HCT116 (cell line): ENCODE results near the gene CD28. TPM values are rescaled to one million over a fixed set of nuclear protein-coding genes. Genes with fewer than 3 reads are reported as not detected.
A peak's percentile ranks its signal among the peaks of the same experiment; 100 is the strongest.

Experiments used
- ATAC-seq: fragments of 200-7000 bp; cut with Tn5 transposase; 2 replicates; pipeline ENCODE4 v1.9.1; 2020; ENCODE audit warnings: mild to moderate bottlenecking, moderate library complexity
- BruUV-seq: library from RNA; stranded (reverse); fragments of 400-500 nt; replicated peaks from 2 replicates; lab custom pipeline; 2021; lab: Mats Ljungman, UMichigan
- CTCF ChIA-PET: fragments of 300-600 bp; sonication (Branson Sonifier 250); formaldehyde crosslinking; loops from one replicate; lab custom pipeline; 2021; ENCODE audit warnings: antibody characterized with exemption; lab: Charles Lee
- POLR2A ChIA-PET: fragments of 300-600, 350-600 bp; sonication (Branson Sonifier 250); formaldehyde crosslinking; loops from one replicate; lab custom pipeline; 2021; ENCODE audit warnings: antibody characterized with exemption; lab: Charles Lee
- RAD21 ChIA-PET, 2 experiments: fragments of 300-600 bp; sonication (Branson Sonifier 250); formaldehyde crosslinking; loops; one replicate each; lab custom pipeline; 2023; ENCODE audit warnings: low total read pairs in 2 of 2; ENCODE audit not compliant: uncharacterized antibody in 2 of 2, unreplicated experiment in 2 of 2, low non-redundant PET in 1 of 2; lab: Charles Lee
- DNase-seq: peaks from one replicate; pipeline ENCODE4 v3.0.0-alpha.2; 2010; ENCODE audit warnings: low read depth, low spot score
- H2AFZ ChIP-seq: fragments of 200-600 bp; shearing (Covaris generic), sonication (generic); 2 replicates; pipeline ENCODE4 v1.6.1; 2017; ENCODE audit warnings: low read depth, mixed run types, mixed read lengths, antibody characterized with exemption, low read length; ENCODE audit not compliant: poor library complexity, severe bottlenecking
- H3K27ac ChIP-seq: 2 replicates; pipeline ENCODE4 v1.5.1; 2012; ENCODE audit warnings: low read depth, low read length
- H3K27me3 ChIP-seq: fragments of 200-600 bp; sonication (generic); 2 replicates; pipeline ENCODE4 v1.6.1; 2016; ENCODE audit warnings: mixed run types, low read length, mixed read lengths; ENCODE audit not compliant: insufficient read depth
- H3K36me3 ChIP-seq, 2 experiments: fragments of 200-500 bp in 1 of 2; fragments of 200-600 bp in 1 of 2; sonication (Bioruptor generic) in 1 of 2; sonication (generic) in 1 of 2; 2 replicates each; pipeline versions ENCODE4 v1.5.1 to v1.6.1; 2014 to 2016; ENCODE audit warnings: low read length in 2 of 2, inconsistent platforms in 1 of 2, mixed read lengths in 1 of 2, mixed run types in 1 of 2; ENCODE audit not compliant: insufficient read depth in 2 of 2, control insufficient read depth in 1 of 2
- H3K4me1 ChIP-seq, 2 experiments: fragments of 200-600 bp in 1 of 2; sonication (generic) in 1 of 2; 2 replicates each; pipeline versions ENCODE4 v1.5.1 to v1.6.1; 2012 to 2017; ENCODE audit warnings: low read length in 2 of 2, inconsistent platforms in 1 of 2, mild to moderate bottlenecking in 1 of 2, mixed read lengths in 1 of 2, mixed run types in 1 of 2, moderate library complexity in 1 of 2; ENCODE audit not compliant: insufficient read depth in 2 of 2, control insufficient read depth in 1 of 2
- H3K4me2 ChIP-seq: fragments of 200-600 bp; sonication (generic); 2 replicates; pipeline ENCODE4 v1.6.1; 2017; ENCODE audit warnings: mixed run types, low read length, mixed read lengths
- H3K4me3 ChIP-seq, 2 experiments: fragments of 200-600 bp in 1 of 2; sonication (generic) in 1 of 2; replicated peaks in 1 of 2; 2 replicates each; pipeline ENCODE4 v1.5.1; 2011 to 2016; ENCODE audit warnings: low read length in 2 of 2, control low read depth in 1 of 2, low read depth in 1 of 2, mild to moderate bottlenecking in 1 of 2, mixed read lengths in 1 of 2, mixed run types in 1 of 2
- H3K79me2 ChIP-seq: fragments of 200-600 bp; sonication (generic); 2 replicates; pipeline ENCODE4 v1.6.1; 2017; ENCODE audit warnings: mild to moderate bottlenecking, mixed run types, low read length, moderate library complexity, mixed read lengths; ENCODE audit not compliant: insufficient read depth
- H3K9ac ChIP-seq: fragments of 200-600 bp; sonication (generic); 2 replicates; pipeline ENCODE4 v1.6.1; 2016; ENCODE audit warnings: low read length, mixed read lengths
- H3K9me2 ChIP-seq: fragments of 200-600 bp; sonication (generic), shearing (Covaris generic); 2 replicates; pipeline ENCODE4 v1.6.1; 2017; ENCODE audit warnings: mixed run types, mild to moderate bottlenecking, moderate library complexity; ENCODE audit not compliant: insufficient read depth
- H3K9me3 ChIP-seq, 2 experiments: fragments of 200-500 bp in 1 of 2; fragments of 200-600 bp in 1 of 2; sonication (Bioruptor generic) in 1 of 2; sonication (generic) in 1 of 2; 2 replicates each; pipeline ENCODE4 v1.6.1; 2014 to 2017; ENCODE audit warnings: low read length in 2 of 2, mixed read lengths in 2 of 2, inconsistent platforms in 1 of 2, low read depth in 1 of 2, mild to moderate bottlenecking in 1 of 2, mixed run types in 1 of 2, moderate library complexity in 1 of 2; ENCODE audit not compliant: control insufficient read depth in 1 of 2, insufficient read depth in 1 of 2
- H4K20me1 ChIP-seq: fragments of 200-600 bp; sonication (generic), shearing (Covaris generic); 2 replicates; pipeline ENCODE4 v1.6.1; 2017; ENCODE audit warnings: mixed run types, mild to moderate bottlenecking, moderate library complexity; ENCODE audit not compliant: insufficient read depth
- CBX3 ChIP-seq: IDR thresholded peaks from 2 replicates; pipeline ENCODE4 v1.6.1; 2012; ENCODE audit warnings: low read depth
- CEBPB ChIP-seq: IDR thresholded peaks from 2 replicates; pipeline ENCODE4 v1.6.1; 2012; ENCODE audit warnings: low read depth
- EGR1 ChIP-seq: IDR thresholded peaks from 2 replicates; pipeline ENCODE4 v1.6.1; 2012; ENCODE audit warnings: low read depth
- EZH2phosphoT487 ChIP-seq: fragments of 200-600 bp; IDR thresholded peaks from 2 replicates; pipeline ENCODE4 v1.6.1; 2018; ENCODE audit warnings: antibody characterized with exemption, borderline replicate concordance
- FOSL1 ChIP-seq: IDR thresholded peaks from 2 replicates; pipeline ENCODE4 v1.6.1; 2012; ENCODE audit warnings: low read depth
- POLR2AphosphoS5 ChIP-seq: IDR thresholded peaks from 2 replicates; pipeline ENCODE4 v1.6.1; 2011; ENCODE audit warnings: mild to moderate bottlenecking, low read depth, low read length, moderate library complexity
- RAD21 ChIP-seq: IDR thresholded peaks from 2 replicates; pipeline ENCODE4 v1.6.1; 2012; ENCODE audit warnings: low read depth, mild to moderate bottlenecking
- REST ChIP-seq: IDR thresholded peaks from 2 replicates; pipeline ENCODE4 v1.6.1; 2012; ENCODE audit warnings: low read depth
- SRF ChIP-seq: IDR thresholded peaks from 2 replicates; pipeline ENCODE4 v1.6.1; 2012; ENCODE audit warnings: low read depth
- TCF7L2 ChIP-seq: IDR thresholded peaks from 2 replicates; pipeline ENCODE4 v1.7.0; 2011; ENCODE audit warnings: borderline replicate concordance, inconsistent platforms; ENCODE audit not compliant: insufficient read depth, insufficient read length; ENCODE audit errors: extremely low read depth
- YY1 ChIP-seq: IDR thresholded peaks from 2 replicates; pipeline ENCODE4 v1.6.1; 2011; ENCODE audit warnings: low read length, low read depth, moderate library complexity, mild to moderate bottlenecking; ENCODE audit not compliant: insufficient replicate concordance; ENCODE audit errors: extremely low read depth
- ZFX ChIP-seq: fragments of 450-650 bp; IDR thresholded peaks from 2 replicates; pipeline ENCODE4 v1.6.1; 2017
- intact Hi-C: fragments of 100-400 bp; cut with micrococcal nuclease; formaldehyde crosslinking; loops from 2 replicates; pipeline ENCODE4 v1.10.0; 2022
- total RNA-seq: library from RNA; stranded (reverse); gene quantifications from one replicate; pipeline ENCODE4 v1.2.1, GENCODE V29; 2021; ENCODE audit not compliant: unreplicated experiment
- TF ChIP-seq, protein P1 (sequence below): IDR thresholded peaks from 2 replicates; pipeline ENCODE4 v1.6.1; 2012
- TF ChIP-seq, protein P2 (sequence below): IDR thresholded peaks from 2 replicates; pipeline ENCODE4 v1.6.1; 2012

CD28 gene
- total RNA-seq, 1 experiment from 2014 or later = 0.37 TPM

DNA sequence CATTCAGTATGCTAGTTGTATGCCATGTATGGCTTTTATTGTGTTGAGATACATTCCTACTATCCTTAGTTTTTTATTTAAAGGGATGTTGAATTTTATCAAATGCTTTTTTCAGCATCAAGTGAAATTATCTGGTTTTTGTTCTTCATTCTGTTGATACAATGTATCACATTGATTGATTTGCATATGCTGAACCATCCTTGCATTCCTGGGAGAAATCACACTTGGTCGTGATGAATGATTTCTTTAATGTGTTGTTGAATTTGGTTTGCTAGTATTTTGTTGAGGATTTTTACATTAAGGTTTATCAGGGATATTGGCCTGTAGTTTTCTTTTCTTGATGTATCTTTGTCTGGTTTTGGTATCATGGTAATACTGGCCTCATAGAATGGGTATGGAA, 49.7 kb downstream of the CD28 start:
- ATAC-seq = no peak
- no peaks in the 10 kb centered on the region for H4K20me1 ChIP-seq
- TF ChIP-seq, protein P1, sequence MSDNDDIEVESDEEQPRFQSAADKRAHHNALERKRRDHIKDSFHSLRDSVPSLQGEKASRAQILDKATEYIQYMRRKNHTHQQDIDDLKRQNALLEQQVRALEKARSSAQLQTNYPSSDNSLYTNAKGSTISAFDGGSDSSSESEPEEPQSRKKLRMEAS = no peak
- TF ChIP-seq FOSL1 = no peak
- no peak for TF ChIP-seq RAD21
- TF ChIP-seq POLR2AphosphoS5 = no peak
- TF ChIP-seq CEBPB = no peak
- POLR2A ChIA-PET = no interaction called here
- H3K79me2 ChIP-seq = no peaks in the 10 kb centered on the region
- no peaks in the 10 kb centered on the region for H3K36me3 ChIP-seq
- no peak overlapping the region for H3K27ac ChIP-seq
- intact Hi-C loops = no loop called here
- H3K9ac ChIP-seq = no peak overlapping the region
- CTCF ChIA-PET = no interaction called here
- DNase-seq = no peak
- H3K4me2 ChIP-seq = no peak overlapping the region
- no peaks in the 10 kb centered on the region for H3K27me3 ChIP-seq
- no TSS peak for BruUV-seq
- H3K4me3 ChIP-seq = no peak overlapping the region
- H2AFZ ChIP-seq = no peak overlapping the region
- peaks cover 0 to 19% of the 10 kb centered on the region in 2 experiments; a peak in 2 of 4 replicates for H3K4me1 ChIP-seq
- no peaks in the 10 kb centered on the region for H3K9me2 ChIP-seq
- peaks cover 0 to 3% of the 10 kb centered on the region in 2 experiments; a peak in 2 of 4 replicates for H3K9me3 ChIP-seq
- RAD21 ChIA-PET = no interaction called here

- RAD21 ChIA-PET = no interaction called here
- H3K4me1 ChIP-seq = peaks cover 0 to 19% of the 10 kb centered on the region in 2 experiments; a peak in 2 of 4 replicates
- ATAC-seq = peak; percentile 57
- no peaks in the 10 kb centered on the region for H3K36me3 ChIP-seq
- BruUV-seq = no TSS peak
- H3K4me3 ChIP-seq = no peak overlapping the region; a peak in 1 of 4 replicates
- H3K27me3 ChIP-seq = no peaks in the 10 kb centered on the region
- no peaks in the 10 kb centered on the region for H3K79me2 ChIP-seq
- CTCF ChIA-PET = no interaction called here
- peaks cover 0 to 3% of the 10 kb centered on the region in 2 experiments; a peak in 2 of 4 replicates for H3K9me3 ChIP-seq
- intact Hi-C loops = no loop called here
- H3K4me2 ChIP-seq = peak overlapping the region; percentile 57
- peak overlapping the region; percentile 37 for H3K9ac ChIP-seq
- POLR2A ChIA-PET = interaction anchor here (0.6 kb wide), 1 partner anchor 95 kb away, joined by 3 read pairs; no protein-coding TSS in a partner anchor
- H3K9me2 ChIP-seq = no peaks in the 10 kb centered on the region
- no peak overlapping the region for H3K27ac ChIP-seq
- no peaks in the 10 kb centered on the region for H4K20me1 ChIP-seq
- no peak for DNase-seq
- no peak overlapping the region for H2AFZ ChIP-seq
- TF ChIP-seq EGR1 = no peak
- TF ChIP-seq, protein P2, sequence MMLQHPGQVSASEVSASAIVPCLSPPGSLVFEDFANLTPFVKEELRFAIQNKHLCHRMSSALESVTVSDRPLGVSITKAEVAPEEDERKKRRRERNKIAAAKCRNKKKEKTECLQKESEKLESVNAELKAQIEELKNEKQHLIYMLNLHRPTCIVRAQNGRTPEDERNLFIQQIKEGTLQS = no peak
- 0 out of 2 replicates have a peak, but pooled peaks have one; percentile 21 for TF ChIP-seq ZFX
- no peak for TF ChIP-seq TCF7L2
- TF ChIP-seq CBX3 = peak; percentile 35
- TF ChIP-seq REST = no peak
- peak; percentile 91 for TF ChIP-seq CEBPB
- TF ChIP-seq, protein P1 = no peak
- no peak for TF ChIP-seq EZH2phosphoT487
- TF ChIP-seq YY1 = no peak
- TF ChIP-seq SRF = no peak
Observed at GRCh38 chr2:203758841-203759689, 52.6 kb downstream of the CD28 start.
